Cardiac fibroblast (primary cell): ENCODE data around the gene GJB2.

Experiments used
- DNase-seq, 2 donors: peaks; one replicate each; pipeline versions ENCODE4 v3.0.0 to v3.0.0-alpha.2; 2010; ENCODE audit warnings: low read depth in 2 of 2
- H3K4me3 ChIP-seq, 2 donors: replicated peaks in 1 of 2; 1 replicate in 1 of 2; 2 replicates in 1 of 2; pipeline ENCODE4 v1.5.1; 2011; ENCODE audit warnings: low read depth in 2 of 2, low read length in 2 of 2, mild to moderate bottlenecking in 2 of 2, moderate library complexity in 1 of 2
- TF ChIP-seq, protein P1 (sequence below): IDR thresholded peaks from one replicate; pipeline ENCODE4 v1.5.1; 2011; ENCODE audit warnings: low read depth, mild to moderate bottlenecking, low read length, inconsistent platforms

Gene GJB2

GRCh38 chr13:20192836-20193161, at the start of gene GJB2:
Gene GJB2, minus strand, starts transcription at chr13:20192938. Its CDS starts 3,357 bp downstream, at chr13:20189581.
- TF ChIP-seq, protein P1, sequence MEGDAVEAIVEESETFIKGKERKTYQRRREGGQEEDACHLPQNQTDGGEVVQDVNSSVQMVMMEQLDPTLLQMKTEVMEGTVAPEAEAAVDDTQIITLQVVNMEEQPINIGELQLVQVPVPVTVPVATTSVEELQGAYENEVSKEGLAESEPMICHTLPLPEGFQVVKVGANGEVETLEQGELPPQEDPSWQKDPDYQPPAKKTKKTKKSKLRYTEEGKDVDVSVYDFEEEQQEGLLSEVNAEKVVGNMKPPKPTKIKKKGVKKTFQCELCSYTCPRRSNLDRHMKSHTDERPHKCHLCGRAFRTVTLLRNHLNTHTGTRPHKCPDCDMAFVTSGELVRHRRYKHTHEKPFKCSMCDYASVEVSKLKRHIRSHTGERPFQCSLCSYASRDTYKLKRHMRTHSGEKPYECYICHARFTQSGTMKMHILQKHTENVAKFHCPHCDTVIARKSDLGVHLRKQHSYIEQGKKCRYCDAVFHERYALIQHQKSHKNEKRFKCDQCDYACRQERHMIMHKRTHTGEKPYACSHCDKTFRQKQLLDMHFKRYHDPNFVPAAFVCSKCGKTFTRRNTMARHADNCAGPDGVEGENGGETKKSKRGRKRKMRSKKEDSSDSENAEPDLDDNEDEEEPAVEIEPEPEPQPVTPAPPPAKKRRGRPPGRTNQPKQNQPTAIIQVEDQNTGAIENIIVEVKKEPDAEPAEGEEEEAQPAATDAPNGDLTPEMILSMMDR: no peak
- H3K4me3 ChIP-seq: peak within 1 kb of the TSS; percentile 22 to 45
- no peak for DNase-seq

- TF ChIP-seq, protein P1: no peak
- no peak for DNase-seq
- H3K4me3 ChIP-seq: no peak overlapping the region
Measured at GRCh38 chr13:20241593-20241992, 48.9 kb upstream of the GJB2 start.

DNA sequence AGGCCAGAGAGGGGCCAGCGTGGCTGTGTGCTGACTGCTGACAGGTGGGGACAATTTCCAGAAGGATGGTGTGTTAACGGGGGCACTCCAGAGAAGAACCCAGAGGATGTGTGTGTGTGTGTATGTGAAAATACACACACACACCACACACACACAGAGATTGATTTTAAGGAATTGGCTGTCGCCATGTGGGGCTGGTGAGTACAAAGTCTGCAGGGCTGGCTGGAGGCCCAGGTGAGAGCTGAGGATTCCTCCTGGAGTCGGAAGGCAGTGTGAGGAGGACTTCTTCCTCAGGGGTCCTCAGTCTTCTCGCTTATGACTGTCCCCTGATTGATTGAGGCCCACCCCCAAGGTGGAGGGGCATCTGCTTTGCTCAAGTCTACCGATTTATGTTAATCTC, 47.0 kb upstream of the GJB2 start:
- TF ChIP-seq, protein P1: no peak
- no peak overlapping the region for H3K4me3 ChIP-seq
- DNase-seq: no peak

DNA sequence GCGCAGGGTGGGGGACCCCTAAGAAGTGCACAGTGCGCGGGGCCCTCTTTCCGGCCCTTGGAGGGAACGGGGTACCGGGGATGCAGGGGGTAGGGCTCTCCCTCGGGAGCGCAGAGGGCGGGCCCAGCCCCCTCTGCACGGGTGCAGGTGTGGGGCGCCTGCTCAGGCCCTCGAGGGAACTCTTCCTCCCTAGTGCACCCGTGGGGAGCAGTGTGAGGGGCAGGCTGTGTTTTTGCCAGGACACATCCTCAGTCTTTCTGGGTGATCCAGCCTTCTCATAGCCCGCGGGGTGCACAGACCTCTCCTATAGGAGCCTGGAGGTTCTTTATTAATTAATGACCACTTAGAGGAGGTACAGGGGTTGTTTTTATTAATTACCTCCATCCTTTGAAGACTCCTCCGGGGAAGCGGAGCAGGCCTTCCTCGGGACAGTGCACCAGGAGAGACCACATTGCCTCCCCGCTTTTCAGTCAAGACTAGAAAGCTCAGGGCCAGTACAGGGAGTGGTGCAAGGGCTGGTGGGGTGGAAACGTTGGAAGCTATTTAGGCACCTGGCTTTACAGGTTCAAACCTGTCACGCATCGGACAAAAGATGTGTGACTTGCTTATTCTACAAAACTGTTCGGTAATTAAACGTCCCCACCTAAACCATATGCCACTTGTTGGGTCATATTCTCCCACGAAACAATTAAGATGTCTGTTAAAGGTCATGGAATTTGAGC, 40.0 kb upstream of the GJB2 start:
- H3K4me3 ChIP-seq: no peak overlapping the region
- no peak for DNase-seq
- TF ChIP-seq, protein P1: no peak

- DNase-seq: no peak
- TF ChIP-seq, protein P1: no peak
- no peak within 1 kb of the TSS for H3K4me3 ChIP-seq
Measured at GRCh38 chr13:20231839-20232555, 39.3 kb upstream of the GJB2 start, which contains the start of gene GJB6. Gene GJB6, minus strand, starts transcription at chr13:20232319. Its CDS starts 8,839 bp downstream, at chr13:20223480.

- DNase-seq: no peak
- H3K4me3 ChIP-seq: no peak overlapping the region
Measured at GRCh38 chr13:20230913-20231838, 38.4 kb upstream of the GJB2 start.

More at GRCh38 chr13:20230913-20231838, 38.4 kb upstream of the GJB2 start:
- TF ChIP-seq, protein P1: no peak
